Hematopoietic multipotent progenitor cell treated with erythropoietin and hydrocortisone succinate and interleukin-3 and kit ligand, for 6 days (in vitro differentiated cells): ENCODE measurements around the gene BNC2.

ENCODE experiments used
- DNase-seq: peaks from one replicate; pipeline ENCODE4 v3.0.0-alpha.2; 2015

BNC2 gene

DNA sequence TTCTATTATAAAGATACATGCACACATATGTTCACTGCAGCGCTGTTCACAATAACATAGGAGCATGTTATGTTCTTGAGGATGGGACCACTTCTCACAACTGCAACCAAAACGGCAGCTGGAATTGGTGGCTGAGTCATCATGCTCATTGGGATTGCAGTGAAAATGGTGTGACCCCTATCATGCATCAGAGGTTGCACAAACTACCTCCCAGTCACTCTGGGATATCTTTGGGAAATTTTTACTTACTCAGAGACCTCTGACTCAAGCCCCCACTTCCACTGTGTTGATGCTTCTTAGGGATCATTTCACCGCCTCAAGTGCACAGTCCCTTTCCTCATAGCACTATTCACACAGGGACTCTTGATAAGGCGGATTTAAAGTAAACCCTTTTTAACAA is 474.1 kb downstream of the BNC2 start:
- no peak for DNase-seq

DNA sequence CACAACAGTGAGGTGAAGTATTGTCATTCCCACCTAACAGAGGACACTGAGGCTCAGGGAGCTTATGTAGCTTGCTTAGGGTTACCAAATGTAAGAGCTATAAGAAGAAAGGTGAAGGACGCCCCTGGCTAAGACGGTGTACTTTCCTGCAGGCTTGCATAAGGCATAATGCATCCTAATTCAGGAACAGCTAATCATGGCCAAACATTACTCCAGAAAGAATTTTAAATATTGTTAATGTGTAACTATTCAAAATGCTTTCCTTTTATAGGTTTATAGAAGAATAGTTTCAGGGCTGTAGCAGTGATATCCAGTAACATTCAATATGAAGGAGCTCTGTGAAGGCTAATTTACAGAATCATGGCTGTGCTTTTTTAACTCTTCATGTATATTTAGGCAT is 479.1 kb downstream of the BNC2 start:
- DNase-seq: no peak

DNA sequence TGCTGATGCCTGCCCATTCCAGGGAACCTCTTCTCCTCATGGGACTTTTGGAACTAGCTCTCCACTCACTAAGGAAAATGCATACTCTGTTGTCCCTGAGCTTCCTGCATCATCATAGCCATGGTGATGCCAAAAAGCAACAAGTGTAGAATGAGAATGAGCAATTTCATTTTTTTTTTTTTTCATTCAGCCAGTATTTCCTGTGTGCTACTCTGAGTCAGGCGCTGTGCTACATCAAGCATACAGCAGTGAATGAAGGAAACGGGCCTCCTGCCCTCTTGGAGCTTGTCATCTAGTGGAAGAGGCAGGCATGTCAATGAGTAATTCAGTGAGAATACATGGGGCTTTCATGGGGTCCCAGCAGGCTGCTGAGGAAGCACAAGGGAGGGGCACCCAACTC is 483.1 kb downstream of the BNC2 start:
- DNase-seq: no peak

DNA sequence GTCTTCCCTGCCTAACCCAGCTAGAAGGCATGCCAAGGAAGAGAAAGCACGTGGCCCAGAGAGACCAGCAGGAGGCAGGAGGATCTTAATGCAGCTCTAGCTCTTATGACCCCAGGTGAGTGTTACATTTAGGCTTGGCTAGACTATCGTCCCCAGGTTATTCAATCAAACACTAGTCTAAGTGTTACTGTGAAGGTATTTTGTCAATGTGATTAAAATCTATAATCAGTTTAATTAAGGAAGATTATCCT is 483.7 kb downstream of the BNC2 start:
- DNase-seq: no peak

DNA sequence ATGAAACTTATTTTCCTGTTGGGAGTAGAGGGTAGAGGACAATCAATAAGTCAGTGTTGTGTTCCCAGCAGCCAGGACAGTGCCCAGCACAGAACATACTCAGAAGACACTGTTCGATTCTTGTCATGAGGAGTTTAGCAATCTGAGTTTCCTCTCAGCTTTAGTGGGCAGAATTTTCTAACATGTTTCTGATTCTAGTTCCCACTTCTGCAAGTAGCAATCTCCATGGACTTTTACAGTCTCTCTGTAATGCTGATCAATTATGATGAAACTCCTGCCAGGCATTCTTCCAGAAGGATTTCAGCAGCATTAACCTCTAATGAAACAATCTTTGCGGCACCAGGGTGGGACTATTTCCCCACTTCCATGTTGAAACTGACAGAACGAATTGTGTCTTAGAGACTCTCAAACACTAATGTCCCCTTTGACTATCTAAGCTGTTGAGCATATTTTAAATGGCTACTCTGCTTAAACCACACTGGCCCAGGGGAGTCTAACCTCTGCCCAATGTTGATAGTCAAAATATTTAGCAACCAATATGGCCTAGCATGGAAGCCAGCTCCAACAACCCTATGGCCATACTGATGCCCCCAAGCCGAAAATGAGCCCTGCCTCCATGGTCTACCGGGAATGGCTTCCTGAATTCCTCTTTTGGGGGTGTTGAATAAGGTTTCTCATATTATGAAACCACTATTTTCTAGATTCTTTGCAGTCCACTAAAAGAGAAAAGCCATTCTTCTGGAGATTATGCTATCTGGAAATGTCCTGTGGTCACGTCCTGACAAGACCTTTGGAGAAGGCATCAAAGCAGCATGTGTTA is 484.3 kb downstream of the BNC2 start:
- no peak for DNase-seq

DNA sequence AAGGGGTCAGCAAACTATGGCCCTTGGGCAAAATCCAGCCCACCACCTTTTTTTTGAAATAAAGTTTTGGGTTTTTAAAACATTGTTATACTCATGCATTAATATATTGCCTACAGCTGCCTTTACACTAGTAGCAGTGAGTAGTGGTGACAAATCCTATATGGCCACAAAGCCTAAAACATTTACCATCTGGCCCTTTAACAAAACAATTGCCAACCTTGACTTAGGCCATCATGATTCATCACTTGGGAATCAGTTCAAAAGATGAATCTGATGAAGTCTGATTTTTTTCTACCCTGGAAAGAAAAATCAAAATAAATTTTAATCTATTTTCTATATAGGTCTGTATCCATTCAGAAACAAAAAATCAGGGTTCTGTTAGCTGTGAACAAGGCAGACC is 484.9 kb downstream of the BNC2 start:
- DNase-seq: no peak

DNA sequence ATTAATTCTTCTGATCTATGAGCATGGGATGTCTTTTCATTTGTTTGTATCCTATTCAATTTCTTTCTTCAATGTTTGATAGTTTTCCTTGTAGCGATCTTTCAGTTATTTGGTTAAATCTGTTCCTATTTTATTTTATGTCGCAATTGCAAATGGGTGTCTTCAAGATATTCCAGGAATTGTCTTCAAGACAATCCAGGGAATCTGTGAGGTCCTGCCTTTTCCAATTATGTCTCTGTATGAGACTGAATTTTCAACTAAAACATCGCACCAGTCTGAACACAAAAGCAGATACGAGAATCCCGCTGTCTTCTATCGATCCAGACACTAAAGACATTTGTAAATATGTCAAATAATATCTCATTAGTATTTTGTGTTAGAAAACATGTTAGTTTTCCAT is 485.5 kb downstream of the BNC2 start:
- no peak for DNase-seq

DNA sequence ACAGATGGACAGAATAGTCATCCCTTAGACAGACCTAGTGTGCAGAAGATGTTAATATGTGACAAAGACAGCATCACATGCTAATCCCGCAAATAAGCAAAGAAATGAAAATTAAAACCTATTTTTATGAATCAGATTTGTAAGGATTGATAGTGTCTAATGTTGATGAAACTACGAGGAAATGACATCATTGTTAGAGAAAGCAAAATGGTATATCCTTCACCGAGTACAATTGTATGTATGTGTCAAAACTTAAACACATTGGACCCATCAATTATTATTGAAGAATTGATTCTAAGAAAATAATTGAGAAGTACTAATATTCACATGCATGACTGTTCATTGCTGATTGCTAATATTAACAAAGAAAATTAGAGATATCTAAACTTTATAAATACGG is 493.2 kb downstream of the BNC2 start:
- DNase-seq: no peak

DNA sequence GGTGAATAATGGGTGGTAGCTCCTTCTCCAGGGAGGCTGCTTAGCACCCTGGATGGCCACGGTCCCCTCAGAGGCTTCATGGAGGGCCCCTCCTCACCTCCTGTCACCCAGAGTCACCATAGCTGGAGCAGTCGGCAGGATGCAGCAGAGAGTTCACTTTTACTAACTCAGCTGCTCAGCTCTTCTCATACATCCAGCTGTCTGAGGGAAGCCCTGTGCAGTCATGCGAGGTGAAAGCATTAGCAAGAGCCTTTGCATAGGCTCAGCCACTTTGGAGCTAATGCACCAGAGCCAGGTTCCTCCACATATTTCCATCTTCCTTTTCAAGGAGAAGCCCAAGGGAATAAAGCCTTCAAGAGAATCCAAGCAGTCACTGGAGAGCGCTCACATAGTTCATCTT is 499.2 kb downstream of the BNC2 start:
- DNase-seq: no peak

DNA sequence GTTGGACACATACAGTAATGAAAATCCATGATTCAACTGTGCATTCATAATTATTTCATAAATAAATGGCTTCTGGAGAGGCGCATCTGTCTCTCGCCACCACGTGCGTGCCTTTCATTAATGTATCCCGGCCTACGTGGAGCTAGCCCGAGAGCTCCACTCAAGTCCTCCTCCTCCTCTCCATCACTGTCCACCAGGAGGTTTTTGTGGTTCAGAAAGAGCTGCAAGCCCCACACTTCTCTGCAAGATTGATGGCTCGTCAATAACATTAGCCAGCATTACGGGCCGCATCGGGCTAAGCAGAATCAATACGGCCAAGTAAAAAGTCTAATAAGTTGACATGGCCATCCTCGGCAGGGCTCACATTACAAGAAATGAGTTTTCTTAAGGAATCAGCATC is 499.8 kb downstream of the BNC2 start:
- DNase-seq: no peak

DNA sequence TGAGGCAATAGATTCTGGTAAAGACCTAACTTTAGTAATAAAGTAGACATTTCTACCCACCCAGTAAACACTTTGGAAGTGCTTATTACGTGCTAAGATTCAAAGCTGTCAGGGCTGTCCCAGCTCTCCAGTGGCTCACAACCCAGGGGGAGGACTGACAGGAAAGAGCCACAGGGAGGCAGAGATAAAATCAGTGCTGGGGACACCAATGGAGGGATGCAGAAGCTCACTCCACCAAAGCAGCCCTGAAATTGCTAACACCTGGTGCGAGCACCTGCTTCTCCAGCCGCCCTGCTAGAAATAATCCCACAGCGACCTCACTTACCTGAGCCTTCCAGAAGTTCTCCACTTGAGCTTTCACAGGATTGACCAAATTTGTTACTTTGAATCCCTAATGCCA is 501.0 kb downstream of the BNC2 start:
- no peak for DNase-seq

DNA sequence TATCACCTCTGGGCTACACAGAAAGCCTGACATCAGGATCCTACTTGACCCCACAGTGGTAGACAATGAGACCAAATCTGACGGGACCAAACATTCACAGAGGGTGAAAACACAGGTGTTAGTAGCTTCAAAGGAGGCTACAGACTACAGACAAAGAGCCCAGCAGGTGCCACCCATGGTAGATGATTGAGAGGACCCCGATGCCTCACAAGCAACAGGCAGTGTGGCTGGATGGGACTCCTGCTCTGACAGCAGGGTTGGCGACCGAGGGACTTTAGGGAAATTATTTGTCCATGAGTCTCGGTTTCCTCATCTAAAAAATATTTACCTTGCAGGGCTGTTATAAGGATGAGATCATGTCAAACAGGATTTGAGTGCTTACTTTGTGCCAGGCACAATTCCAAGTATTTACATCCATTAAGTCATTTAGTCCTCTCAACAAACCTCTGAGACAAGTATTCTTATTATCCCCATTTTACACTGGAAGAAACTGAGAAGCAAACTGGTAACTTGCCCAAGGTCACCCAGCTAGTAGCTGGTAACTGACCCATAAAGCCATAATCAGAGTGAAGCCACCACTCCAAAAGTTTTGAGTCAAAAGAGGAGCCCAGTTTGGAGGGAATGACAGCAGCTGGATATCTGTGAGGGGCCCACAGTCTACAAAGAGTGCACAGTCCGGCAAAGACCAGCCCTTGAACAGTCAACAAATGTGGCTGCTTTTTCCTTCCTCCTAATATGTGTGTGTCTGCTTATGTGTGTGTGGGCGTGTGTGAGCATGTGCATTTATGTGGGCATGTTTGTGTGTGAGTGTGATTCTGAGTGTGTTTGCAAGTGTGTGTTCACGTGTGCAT is 502.0 kb downstream of the BNC2 start:
- DNase-seq: no peak

DNA sequence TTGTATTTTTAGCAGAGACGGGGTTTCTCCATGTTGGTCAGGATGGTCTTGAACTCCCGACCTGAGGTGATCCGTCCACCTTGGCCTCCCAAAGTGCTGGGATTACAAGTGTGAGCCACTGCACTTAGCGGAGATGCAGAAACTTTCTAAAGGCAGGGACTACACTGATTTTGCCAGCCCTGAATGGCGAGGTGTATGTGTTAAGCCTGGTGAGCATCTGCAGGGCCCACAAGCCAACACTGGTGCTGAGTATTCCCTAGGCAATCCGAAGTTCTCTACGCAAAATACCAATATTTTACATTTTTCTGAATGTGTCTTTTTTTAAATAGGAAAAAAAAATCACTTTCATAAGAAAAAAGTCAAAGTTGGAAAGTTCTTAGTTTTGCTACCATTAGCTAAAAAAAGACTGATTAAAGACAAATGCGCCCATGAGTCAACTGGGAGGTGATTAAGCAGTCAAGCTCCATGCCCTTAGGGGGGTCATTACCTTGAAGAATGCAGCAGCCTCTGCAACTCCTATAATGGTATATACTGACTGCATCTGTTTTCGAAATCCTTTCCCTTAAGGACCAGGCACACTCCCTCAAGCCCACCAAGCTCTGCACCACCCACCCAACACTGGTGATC is 502.8 kb downstream of the BNC2 start:
- DNase-seq: no peak

DNA sequence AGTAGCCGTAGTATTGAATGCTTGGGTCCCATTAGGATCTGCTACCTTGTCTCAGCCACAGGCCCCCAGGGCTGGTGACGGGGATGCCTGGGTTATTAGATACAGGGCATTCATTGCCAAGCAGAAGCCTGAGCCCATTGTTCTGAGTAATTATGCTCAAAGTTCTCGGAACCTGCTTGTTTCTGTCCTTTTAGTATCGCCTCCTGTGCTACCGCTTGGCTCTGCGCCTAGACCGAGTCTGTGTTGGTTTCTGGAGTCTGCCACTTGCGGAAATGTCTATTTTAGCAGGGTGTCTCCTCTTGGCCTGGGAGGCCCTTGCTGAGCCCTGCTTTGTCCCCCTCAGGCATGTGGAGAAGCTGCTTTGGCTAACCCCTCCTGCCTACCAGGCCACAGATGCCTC is 506.1 kb downstream of the BNC2 start:
- DNase-seq: no peak

DNA sequence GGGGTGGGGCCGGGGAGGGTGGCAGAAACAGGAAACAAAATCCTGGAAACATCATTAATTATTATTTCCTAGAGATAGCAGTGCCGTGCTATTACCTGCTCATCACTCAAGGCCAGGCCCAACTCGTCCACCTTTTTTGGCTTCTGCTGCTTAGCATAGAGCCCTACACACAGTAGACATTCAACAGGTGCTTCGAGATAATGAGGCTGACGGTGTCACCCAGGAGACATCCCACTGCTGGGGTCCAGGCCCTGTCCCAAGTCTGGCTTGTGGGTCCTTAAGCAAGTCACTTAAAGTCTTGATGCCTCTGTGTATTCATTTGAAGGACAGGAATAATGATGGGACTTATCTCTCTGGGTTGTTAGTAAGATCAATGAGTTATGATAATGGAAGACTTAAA is 506.6 kb downstream of the BNC2 start:
- no peak for DNase-seq

DNA sequence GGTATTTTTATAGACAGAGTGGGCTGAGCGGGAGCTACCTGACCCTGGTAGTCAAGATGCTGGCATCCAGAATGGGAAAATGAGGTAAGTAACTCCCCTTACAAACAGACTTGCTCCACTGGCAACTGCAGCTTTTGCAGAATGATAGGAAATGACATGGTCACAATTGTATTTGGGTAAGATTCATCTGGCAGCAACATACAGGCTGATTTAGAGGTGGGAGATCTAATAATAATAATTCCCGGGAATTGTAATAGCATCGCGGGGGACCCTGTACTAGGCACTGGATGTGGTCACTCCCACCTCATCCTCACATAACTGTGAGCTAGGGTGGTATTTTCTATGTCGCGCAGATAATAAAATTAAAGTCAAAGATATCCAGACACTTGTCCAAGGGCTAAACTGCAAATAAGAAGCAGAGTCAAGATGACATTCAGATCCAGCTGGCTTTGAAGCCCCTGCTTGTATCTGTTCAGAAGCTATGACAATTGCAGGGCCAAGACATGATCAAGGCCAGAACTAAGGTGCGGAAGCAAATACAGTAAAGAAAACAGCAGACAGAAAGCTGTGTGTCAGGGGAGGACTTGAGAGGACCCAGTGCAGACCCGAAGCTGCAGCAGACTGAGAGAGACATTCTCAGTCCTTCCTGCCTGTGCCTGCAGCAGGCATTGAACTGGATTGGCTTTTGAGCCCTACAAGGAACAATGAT is 507.2 kb downstream of the BNC2 start:
- no peak for DNase-seq

DNA sequence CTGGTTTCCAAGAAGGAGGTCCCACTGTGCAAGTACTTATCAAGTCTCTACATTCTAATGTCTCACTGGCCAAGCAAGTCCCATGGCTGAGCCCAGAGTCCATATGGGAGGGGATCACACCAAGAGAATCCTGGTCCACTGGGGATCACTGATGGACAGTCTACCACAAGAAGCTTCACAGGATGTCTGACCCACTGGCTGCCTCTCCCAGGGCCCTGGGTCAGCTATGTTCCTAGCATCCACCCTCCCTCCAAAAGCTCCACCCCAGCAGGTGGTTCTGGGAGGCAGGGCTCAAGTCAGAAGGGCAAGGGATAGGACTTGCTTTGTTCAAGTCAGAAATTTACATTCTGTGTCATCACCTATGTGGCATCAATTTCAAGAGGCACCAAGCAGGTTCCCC is 508.5 kb downstream of the BNC2 start:
- no peak for DNase-seq

DNA sequence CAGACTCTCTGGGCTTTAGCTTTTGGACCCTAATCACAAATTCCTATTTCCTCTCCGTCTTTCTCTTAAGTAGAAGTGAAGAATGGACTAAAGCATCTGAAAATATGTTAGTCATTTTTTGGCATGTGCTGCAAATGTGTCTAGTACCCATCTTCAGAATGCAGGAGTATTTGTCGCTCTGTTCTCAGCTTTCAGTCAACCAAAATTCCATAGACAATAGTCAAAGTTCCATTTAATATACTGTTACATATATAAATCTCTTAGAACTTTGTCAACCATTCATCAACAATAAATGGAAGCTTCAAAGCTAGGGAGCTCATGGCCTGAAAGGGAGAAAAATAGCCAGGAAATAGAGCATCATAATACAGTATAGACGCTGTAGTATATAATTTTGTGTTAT is 509.4 kb downstream of the BNC2 start:
- no peak for DNase-seq

DNA sequence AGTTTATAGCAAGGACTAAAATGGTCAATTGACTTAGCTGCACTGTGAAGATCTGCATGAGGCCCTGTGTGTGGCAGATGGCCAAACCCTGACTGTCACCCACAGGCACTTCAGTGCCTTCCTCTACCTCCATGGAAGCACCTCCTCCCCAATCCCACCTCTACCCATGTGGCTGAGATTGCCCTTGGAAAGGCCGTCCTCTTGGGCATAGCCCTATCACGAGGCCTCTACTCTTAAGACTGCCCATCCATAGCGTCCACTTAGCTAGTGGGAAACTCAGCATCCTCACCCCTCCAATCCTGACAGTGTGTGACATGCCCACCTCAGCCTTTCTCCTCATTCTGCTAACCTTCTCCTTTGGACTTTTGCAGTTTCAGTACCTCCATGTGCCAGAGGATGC is 510.2 kb downstream of the BNC2 start:
- no peak for DNase-seq
